ENCODE data around the gene BHLHA9. TPM values are rescaled to one million over a fixed set of nuclear protein-coding genes. Genes with fewer than 3 reads are reported as not detected.
A peak's percentile ranks its signal among the peaks of the same experiment; 100 is the strongest.
"Not testable (repeated sequence)": the region's sequence is repeated elsewhere in the genome, so short reads cannot be mapped to it uniquely, and the experiment has no call there.

Gene BHLHA9
- total RNA-seq, 1 donor from 2014 or later: not detected

- peak overlapping the region; percentile 97 for H3K27ac Mint-ChIP-seq (ENCODE audit: unreplicated experiment)
- peaks cover 25% of the 10 kb centered on the region for H3K4me1 Mint-ChIP-seq (ENCODE audit: low read depth, unreplicated experiment)
- TF ChIP-seq CTCF (IDR thresholded peaks at IDR 0.05; ENCODE audit: partially characterized antibody, unreplicated experiment): no peak
- H3K9me3 Mint-ChIP-seq (ENCODE audit: unreplicated experiment): peaks cover 23% of the 10 kb centered on the region
- peaks cover 9% of the 10 kb centered on the region for H3K36me3 Mint-ChIP-seq (ENCODE audit: unreplicated experiment)
- no peak for DNase-seq
- peak overlapping the region; percentile 67 for H3K4me3 Mint-ChIP-seq (ENCODE audit: unreplicated experiment)
- peaks cover 6% of the 10 kb centered on the region for H3K27me3 Mint-ChIP-seq (ENCODE audit: unreplicated experiment)
Observed at GRCh38 chr17:1304522-1304921, 34.3 kb downstream of the BHLHA9 start.

GRCh38 chr17:1304962-1305563, 34.8 kb downstream of the BHLHA9 start:
- peak overlapping the region; percentile 97 for H3K27ac Mint-ChIP-seq (ENCODE audit: unreplicated experiment)
- peak overlapping the region; percentile 22 for H3K4me3 Mint-ChIP-seq (ENCODE audit: unreplicated experiment)
- peaks cover 6% of the 10 kb centered on the region for H3K27me3 Mint-ChIP-seq (ENCODE audit: unreplicated experiment)
- peak; percentile 74 for DNase-seq
- H3K36me3 Mint-ChIP-seq (ENCODE audit: unreplicated experiment): peaks cover 9% of the 10 kb centered on the region
- no peak for TF ChIP-seq CTCF (IDR thresholded peaks at IDR 0.05; ENCODE audit: partially characterized antibody, unreplicated experiment)
- peaks cover 23% of the 10 kb centered on the region for H3K4me1 Mint-ChIP-seq (ENCODE audit: low read depth, unreplicated experiment)
- peaks cover 23% of the 10 kb centered on the region for H3K9me3 Mint-ChIP-seq (ENCODE audit: unreplicated experiment)

- not testable (repeated sequence) for H3K27ac Mint-ChIP-seq (ENCODE audit: unreplicated experiment); DNase-seq; H3K36me3 Mint-ChIP-seq (ENCODE audit: unreplicated experiment); H3K27me3 Mint-ChIP-seq (ENCODE audit: unreplicated experiment)
- H3K4me1 Mint-ChIP-seq (ENCODE audit: low read depth, unreplicated experiment): peaks cover 21% of the 10 kb centered on the region
- H3K9me3 Mint-ChIP-seq (ENCODE audit: unreplicated experiment): peaks cover 24% of the 10 kb centered on the region
- peak overlapping the region; percentile 16 for H3K4me3 Mint-ChIP-seq (ENCODE audit: unreplicated experiment)
Observed at GRCh38 chr17:1307829-1308228, 37.6 kb downstream of the BHLHA9 start.

- Mint-ChIP-seq H3K4me3 (ENCODE audit: unreplicated experiment) (no peak overlapping the region), H3K27me3 (ENCODE audit: unreplicated experiment) (peaks cover 8% of the 10 kb centered on the region), H3K36me3 (ENCODE audit: unreplicated experiment) (peaks cover 4% of the 10 kb centered on the region), H3K4me1 (ENCODE audit: low read depth, unreplicated experiment) (peaks cover 7% of the 10 kb centered on the region), H3K9me3 (ENCODE audit: unreplicated experiment) (peaks cover 8% of the 10 kb centered on the region), H3K27ac (ENCODE audit: unreplicated experiment) (no peak overlapping the region)
- peak; percentile 85 for DNase-seq
- TF ChIP-seq CTCF (IDR thresholded peaks at IDR 0.05; ENCODE audit: partially characterized antibody, unreplicated experiment): no peak
Observed at GRCh38 chr17:1312261-1312870, 42.1 kb downstream of the BHLHA9 start.

- TF ChIP-seq CTCF (IDR thresholded peaks at IDR 0.05; ENCODE audit: partially characterized antibody, unreplicated experiment): no peak
- peaks cover 6% of the 10 kb centered on the region for H3K27me3 Mint-ChIP-seq (ENCODE audit: unreplicated experiment)
- DNase-seq: no peak
- H3K4me3 Mint-ChIP-seq (ENCODE audit: unreplicated experiment): no peak overlapping the region
- peaks cover 4% of the 10 kb centered on the region for H3K9me3 Mint-ChIP-seq (ENCODE audit: unreplicated experiment)
- H3K27ac Mint-ChIP-seq (ENCODE audit: unreplicated experiment): no peak overlapping the region
- no peaks in the 10 kb centered on the region for H3K36me3 Mint-ChIP-seq (ENCODE audit: unreplicated experiment)
- peaks cover 7% of the 10 kb centered on the region for H3K4me1 Mint-ChIP-seq (ENCODE audit: low read depth, unreplicated experiment)
Observed at GRCh38 chr17:1313270-1314005, 43.2 kb downstream of the BHLHA9 start.
